Central memory CD4-positive, alpha-beta T cell (primary cell): Measurements from ENCODE around the gene ADGRG7.
A peak's percentile ranks its signal among the peaks of the same experiment; 100 is the strongest.

ENCODE experiments used
- DNase-seq: peaks from one replicate; pipeline ENCODE4 v3.0.0; 2022

ADGRG7 gene

DNA sequence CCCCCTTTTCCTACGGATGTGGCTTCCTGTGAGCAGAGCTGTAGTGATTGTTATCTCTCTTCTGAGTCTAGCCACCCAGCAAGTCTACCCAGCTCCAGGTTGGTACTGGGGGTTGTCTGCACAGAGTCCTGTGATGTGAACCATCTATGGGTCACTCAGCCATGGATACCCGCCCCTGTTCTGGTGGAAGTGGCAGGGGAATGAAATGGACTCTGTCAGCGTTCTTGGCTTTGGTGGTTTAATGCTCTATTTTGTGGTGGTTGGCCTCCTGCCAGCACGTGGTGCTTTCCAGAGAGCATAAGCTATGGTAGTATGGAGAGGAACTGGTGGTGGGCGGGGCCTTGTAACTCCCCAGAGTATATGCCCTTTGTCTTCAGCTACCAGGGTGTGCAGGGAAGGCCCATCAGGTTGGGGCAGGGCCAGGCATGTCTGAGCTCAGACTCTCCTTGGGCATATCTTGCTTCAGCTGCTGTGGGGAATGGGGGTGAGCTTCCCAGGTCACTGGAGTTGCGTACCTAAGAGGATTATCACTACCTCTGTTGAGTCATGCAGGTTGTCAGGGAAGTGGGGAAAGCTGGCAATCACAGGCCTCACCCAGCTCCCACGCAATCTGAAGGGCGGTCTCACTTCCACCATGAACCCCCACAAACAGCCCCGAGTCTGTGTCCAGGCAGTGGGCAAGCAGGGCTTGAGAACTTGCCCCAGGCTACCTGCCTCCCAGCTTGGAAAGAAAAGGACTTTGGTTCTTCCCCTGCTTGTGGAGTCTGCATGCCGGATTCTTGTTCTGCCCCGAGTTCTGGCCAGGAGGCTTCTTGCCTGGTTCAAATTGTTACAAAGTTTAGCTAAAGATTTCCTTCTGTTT, 9.0 kb upstream of the ADGRG7 start:
- peak; percentile 4 for DNase-seq

DNA sequence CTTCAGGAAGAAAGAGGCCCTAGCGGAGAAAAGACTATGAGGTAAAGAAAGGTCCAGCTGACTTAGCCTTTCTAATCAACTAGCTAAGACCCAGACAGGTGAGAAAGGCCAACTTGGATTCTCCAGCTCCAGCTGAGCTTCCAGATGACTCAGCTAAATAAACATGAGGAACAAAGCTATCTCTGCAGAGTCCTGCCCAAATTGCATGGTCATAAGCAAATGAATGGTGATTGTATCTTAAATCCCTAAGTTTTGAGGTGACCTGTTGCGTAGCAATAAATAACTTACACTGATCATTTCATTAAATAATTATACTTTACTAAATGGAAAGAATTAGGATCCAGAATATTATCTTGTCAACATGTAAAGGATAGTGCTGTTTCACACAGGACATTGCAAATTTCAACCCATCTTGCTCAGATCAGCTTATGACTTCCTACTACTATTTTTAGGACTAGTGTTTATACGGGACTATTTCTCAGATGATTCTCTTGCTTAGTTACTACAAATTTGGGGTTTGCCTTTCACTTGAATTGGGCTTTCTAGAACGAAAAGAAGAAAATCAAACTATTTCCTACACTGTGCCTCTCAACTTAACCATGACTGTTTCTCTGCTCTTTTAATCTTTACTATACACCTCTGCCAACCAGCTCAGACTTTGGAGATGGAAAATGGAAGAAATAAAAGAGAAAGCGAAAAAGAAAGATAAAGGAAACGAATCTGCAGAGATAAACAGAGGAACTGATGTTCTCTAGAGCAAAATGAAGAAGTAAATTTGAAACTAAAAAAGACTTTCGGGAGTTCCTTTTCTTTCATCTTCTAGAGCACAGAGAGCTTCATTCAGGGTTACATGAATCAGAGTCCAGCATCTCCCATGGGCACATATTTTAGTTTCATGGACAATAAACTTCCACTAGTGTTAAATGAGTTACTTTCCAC, 6.6 kb upstream of the ADGRG7 start:
- DNase-seq, result no peak

GRCh38 chr3:100603469-100603868, 5.9 kb upstream of the ADGRG7 start:
- no peak for DNase-seq

GRCh38 chr3:100605358-100605757, 4.0 kb upstream of the ADGRG7 start:
- DNase-seq, result no peak

- DNase-seq, result no peak
Observed at GRCh38 chr3:100606894-100607512, 2.4 kb upstream of the ADGRG7 start.

GRCh38 chr3:100609963-100610362, 562 bp downstream of the ADGRG7 start:
- no peak for DNase-seq

DNA sequence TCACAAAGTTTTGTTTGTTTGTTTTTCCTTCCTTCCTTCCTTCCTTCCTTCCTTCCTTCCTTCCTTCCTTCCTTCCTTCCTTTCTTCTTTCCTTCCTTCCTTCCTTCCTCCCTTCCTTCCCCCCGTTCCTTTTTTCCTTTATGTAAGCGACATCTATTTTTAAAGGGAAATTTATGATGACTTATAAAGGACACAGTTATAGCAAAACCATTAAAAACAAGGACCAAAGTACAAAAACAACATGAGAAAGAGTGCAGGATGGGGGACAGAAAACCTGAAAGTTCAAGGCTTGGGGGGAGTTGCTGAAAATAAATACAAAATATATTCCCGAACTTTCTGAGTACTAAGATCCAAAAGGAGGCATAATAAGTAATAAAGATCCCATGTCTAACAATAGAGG, 1.8 kb downstream of the ADGRG7 start:
- no peak for DNase-seq

DNA sequence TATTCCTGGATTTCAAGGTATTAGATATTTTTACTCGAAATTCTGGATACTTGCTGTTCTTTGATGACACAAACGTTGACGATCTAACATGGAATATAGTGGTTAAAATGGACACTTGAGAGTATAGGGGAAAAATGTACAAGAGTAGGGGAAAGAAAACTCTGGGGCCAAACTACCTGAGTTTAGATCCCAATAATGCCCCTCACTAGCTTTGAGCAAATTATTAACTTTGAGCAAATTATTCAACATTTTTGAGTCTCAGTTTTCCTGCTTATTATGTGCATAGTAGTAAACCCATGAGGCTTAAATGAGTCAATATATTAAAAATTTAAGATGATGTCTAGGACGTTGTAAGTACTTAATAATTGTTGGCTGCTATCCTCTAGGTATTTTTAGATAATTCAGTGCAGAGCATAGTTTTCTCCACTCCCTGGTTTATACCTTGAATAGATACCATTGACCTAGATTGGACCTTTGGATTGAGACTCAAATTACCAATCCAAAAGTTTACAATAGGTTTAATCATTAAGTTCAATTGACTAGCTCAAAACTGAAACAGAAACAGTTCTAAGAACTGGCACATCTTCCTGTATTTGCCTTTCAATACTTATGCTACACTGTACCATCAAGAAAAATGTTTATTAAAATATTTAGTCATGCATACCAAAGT, 4.5 kb downstream of the ADGRG7 start:
- no peak for DNase-seq

DNA sequence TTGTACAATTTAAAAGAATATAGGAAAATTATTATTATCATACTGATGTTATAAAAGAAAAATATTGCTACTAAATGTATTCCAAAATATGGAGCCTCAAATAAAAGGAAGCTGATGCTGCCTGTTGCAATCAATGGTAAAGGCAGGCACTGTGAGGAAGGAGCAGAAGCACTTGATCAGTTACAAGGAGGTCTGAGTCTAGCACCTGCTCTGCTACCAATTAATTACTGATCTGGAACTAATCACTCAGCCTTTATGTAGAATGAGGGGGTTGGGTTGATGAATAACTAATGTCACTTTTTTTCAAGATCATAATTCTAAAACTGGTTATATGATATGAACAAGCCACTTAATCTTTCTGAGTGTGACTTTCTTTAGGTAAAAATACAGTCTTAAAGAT, 5.5 kb downstream of the ADGRG7 start:
- DNase-seq, result no peak

DNA sequence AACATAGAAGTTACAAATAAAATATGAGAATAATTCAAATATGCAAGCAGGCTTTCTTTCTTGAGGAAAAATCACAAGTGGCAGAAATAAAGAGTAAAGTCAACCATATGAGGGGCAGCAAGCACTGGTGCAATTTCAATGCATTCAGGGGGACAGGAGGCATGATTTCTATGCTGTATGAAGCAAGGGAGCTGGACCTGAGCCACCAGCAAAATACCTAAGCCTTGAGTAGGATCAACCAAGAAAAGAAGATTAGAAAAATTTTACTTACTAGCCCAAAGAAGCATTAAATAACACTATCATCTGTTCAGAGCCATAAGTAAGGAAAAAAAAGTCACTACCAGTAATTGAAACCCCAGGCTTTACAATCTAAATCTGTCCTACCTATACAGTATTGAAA, 6.3 kb downstream of the ADGRG7 start:
- DNase-seq, result no peak

- DNase-seq, result no peak
Observed at GRCh38 chr3:100621251-100621650, 11.8 kb downstream of the ADGRG7 start.

DNA sequence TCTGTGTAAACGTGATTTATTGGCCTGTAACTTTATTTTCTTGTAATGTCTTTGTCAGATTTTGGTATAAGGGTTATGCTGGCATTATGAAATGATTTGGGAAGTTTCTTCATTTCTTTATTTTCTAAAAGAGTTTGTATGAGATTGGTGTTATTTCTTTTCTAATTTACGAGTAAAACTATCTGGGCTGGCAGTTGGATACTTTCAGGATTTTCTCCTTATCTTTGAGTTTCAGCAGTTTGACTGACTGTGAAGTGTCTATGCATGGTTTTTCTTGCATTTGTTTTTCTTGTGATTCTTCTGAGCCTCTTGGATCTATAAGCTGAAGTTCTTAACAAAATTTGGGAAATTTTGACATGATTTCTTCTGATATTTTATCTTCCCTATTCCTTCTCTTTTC, 18.1 kb downstream of the ADGRG7 start:
- no peak for DNase-seq

- no peak for DNase-seq
Observed at GRCh38 chr3:100629421-100630127, 20.2 kb downstream of the ADGRG7 start.

GRCh38 chr3:100630664-100631063, 21.3 kb downstream of the ADGRG7 start:
- no peak for DNase-seq

- DNase-seq, result no peak
Observed at GRCh38 chr3:100631236-100631635, 21.8 kb downstream of the ADGRG7 start.

- no peak for DNase-seq
Observed at GRCh38 chr3:100634493-100635272, 25.3 kb downstream of the ADGRG7 start.

DNA sequence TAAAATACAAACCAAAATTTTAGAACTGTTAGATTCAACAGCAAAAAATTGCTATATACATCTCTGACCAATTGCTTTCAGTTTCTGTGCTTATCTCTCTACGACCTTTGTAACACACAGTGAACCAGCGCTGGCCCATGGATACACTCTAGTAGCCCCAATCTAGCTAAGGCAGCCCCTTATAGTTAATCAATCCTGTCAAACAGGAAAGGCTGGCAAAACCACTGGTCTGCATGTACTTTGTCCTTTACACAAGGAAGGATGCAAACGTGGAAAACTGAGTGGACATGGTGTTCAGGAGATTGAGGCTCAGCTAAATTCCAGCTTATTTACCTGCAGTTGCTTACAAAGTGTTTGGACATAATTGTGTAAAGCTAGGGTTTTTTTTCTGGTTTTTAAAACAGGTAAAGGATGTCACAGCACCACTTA, 25.9 kb downstream of the ADGRG7 start:
- no peak for DNase-seq

DNA sequence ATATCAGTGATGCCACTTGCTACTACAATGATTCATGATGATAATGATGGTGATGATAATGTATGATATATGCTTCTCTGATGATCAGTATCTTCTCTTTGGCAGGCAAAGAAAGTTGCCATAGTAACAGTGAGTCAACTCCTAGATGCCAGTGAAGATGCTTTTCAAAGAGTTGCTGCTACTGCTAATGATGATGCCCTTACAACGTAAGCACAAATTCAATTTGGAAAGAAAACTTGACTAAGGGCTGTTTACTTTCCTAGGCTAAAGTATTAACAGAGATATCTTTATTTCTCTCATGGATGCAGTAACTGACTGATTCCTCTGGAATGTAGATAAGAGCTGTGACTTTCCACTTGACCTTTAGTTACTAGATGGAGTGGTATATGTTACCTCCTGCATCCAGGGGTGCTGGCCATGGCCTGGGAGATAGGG, 27.8 kb downstream of the ADGRG7 start:
- DNase-seq, result no peak

GRCh38 chr3:100640633-100641032, 31.2 kb downstream of the ADGRG7 start:
- no peak for DNase-seq

GRCh38 chr3:100641471-100642032, 32.2 kb downstream of the ADGRG7 start:
- no peak for DNase-seq

DNA sequence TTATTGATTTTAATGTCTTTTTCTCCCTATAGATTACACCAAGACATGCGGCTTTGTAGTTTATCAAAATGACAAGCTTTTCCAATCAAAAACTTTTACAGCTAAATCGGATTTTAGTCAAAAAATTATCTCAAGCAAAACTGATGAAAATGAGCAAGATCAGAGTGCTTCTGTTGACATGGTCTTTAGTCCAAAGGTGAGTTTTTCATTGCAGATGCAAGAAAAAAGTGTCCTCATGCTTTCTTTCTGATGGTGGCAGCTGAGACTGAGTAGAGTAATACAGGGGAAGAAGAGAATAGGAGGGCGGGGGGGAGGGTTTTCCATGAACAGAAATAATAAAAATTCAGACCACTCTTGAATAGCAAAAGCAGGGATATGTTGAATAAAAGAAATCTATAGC, 36.5 kb downstream of the ADGRG7 start:
- no peak for DNase-seq
